Measurements from ENCODE around the gene METRN.

The METRN gene

GRCh38 chr16:674968-675883, 39.7 kb upstream of the METRN start, which contains the start of gene RHBDL1:
Gene RHBDL1 (plus strand): TSS chr16:675671. CDS start chr16:675791, 120 bp downstream.
- H3K27ac ChIP-seq = no peak within 1 kb of the TSS
- H3K9me3 ChIP-seq (ENCODE audit: control insufficient read depth, low read length) = no peaks in the 10 kb centered on the region
- H3K36me3 ChIP-seq (ENCODE audit: control insufficient read depth, insufficient read depth, low read length) = no peaks in the 10 kb centered on the region
- peak within 1 kb of the TSS; percentile 77 for H3K4me2 ChIP-seq (ENCODE audit: low read length)
- H3K4me3 ChIP-seq (ENCODE audit: low read depth, low read length) = peak within 1 kb of the TSS; percentile 40
- H3K9ac ChIP-seq = no peak within 1 kb of the TSS
- no peaks in the 10 kb centered on the region for H3K27me3 ChIP-seq (ENCODE audit: control insufficient read depth, insufficient read depth, low read length)
- H3K79me2 ChIP-seq = no peaks in the 10 kb centered on the region
- no peaks in the 10 kb centered on the region for H3K4me1 ChIP-seq
- peak within 1 kb of the TSS; percentile 63 for H2AFZ ChIP-seq
- no peak for TF ChIP-seq CTCF (IDR thresholded peaks at IDR 0.05)

GRCh38 chr16:675884-676564, 38.9 kb upstream of the METRN start:
- Histone ChIP-seq H3K36me3 (ENCODE audit: control insufficient read depth, insufficient read depth, low read length) (no peaks in the 10 kb centered on the region), H3K9ac (no peak overlapping the region), H3K4me2 (ENCODE audit: low read length) (peak overlapping the region; percentile 77), H3K27ac (no peak overlapping the region), H3K9me3 (ENCODE audit: control insufficient read depth, low read length) (no peaks in the 10 kb centered on the region), H3K79me2 (no peaks in the 10 kb centered on the region), H3K27me3 (ENCODE audit: control insufficient read depth, insufficient read depth, low read length) (no peaks in the 10 kb centered on the region), H2AFZ (peak overlapping the region; percentile 63), H3K4me1 (no peaks in the 10 kb centered on the region), H3K4me3 (ENCODE audit: low read depth, low read length) (no peak overlapping the region)
- TF ChIP-seq CTCF (IDR thresholded peaks at IDR 0.05) = no peak

DNA sequence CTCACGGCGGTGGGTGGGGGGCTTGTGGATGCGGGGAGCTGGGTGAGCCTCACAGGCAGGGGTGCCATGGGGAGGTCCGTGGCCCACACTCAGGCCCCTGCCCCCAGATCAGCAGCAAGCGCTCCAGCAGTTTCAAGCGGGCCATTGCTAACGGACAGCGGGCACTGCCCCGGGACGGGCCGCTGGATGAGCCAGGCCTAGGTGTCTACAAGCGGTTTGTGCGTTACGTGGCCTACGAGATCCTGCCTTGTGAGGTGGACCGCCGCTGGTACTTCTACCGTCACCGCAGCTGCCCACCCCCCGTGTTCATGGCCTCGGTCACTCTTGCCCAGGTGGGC, 38.4 kb upstream of the METRN start:
- peaks cover 5% of the 10 kb centered on the region for H3K4me1 ChIP-seq
- no peaks in the 10 kb centered on the region for H3K36me3 ChIP-seq (ENCODE audit: control insufficient read depth, insufficient read depth, low read length)
- H3K9me3 ChIP-seq (ENCODE audit: control insufficient read depth, low read length) = no peaks in the 10 kb centered on the region
- H3K9ac ChIP-seq = no peak overlapping the region
- no peak for TF ChIP-seq CTCF (IDR thresholded peaks at IDR 0.05)
- no peaks in the 10 kb centered on the region for H3K27me3 ChIP-seq (ENCODE audit: control insufficient read depth, insufficient read depth, low read length)
- peaks cover 2% of the 10 kb centered on the region for H3K79me2 ChIP-seq
- no peak overlapping the region for H3K27ac ChIP-seq
- no peak overlapping the region for H3K4me2 ChIP-seq (ENCODE audit: low read length)
- H3K4me3 ChIP-seq (ENCODE audit: low read depth, low read length) = no peak overlapping the region
- H2AFZ ChIP-seq = no peak overlapping the region

- H3K9me3 ChIP-seq (ENCODE audit: control insufficient read depth, low read length) = no peaks in the 10 kb centered on the region
- peaks cover 4% of the 10 kb centered on the region for H3K79me2 ChIP-seq
- no peak overlapping the region for H3K4me3 ChIP-seq (ENCODE audit: low read depth, low read length)
- no peak overlapping the region for H3K27ac ChIP-seq
- H3K4me1 ChIP-seq = peaks cover 6% of the 10 kb centered on the region
- H3K4me2 ChIP-seq (ENCODE audit: low read length) = no peak overlapping the region
- no peaks in the 10 kb centered on the region for H3K27me3 ChIP-seq (ENCODE audit: control insufficient read depth, insufficient read depth, low read length)
- no peaks in the 10 kb centered on the region for H3K36me3 ChIP-seq (ENCODE audit: control insufficient read depth, insufficient read depth, low read length)
- H3K9ac ChIP-seq = no peak overlapping the region
- no peak overlapping the region for H2AFZ ChIP-seq
- TF ChIP-seq CTCF (IDR thresholded peaks at IDR 0.05) = no peak
Measured at GRCh38 chr16:676913-677312, 38.0 kb upstream of the METRN start.
